HG03066 (cell line): ENCODE measurements around the gene SLC24A1.
A peak's percentile ranks its signal among the peaks of the same experiment; 100 is the strongest.

Experiments
- ATAC-seq: cut with Tn5 transposase; IDR thresholded peaks from one replicate; pipeline ENCODE4 v1.9.1; 2021; ENCODE audit warnings: low read depth; ENCODE audit not compliant: unreplicated experiment

The SLC24A1 gene

DNA sequence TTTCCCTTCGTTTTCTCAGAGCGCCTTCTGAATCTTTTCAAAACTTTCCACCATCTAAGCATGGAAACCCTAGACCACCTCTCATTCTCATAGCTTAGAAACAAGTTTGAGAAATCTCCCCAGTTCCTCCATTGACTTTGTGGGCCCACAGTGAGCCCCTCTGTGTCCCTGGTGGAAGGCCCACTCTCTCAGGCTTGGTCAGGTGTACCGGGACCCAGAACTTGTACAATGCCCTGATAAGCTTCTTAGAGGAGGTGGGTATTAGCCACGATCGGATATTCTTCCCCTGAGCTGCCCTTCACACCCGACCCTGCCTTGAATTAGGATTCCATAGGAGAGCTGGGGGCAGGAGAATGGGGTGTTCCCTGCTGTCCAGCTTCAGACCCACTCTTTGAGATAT lies at the start of gene SLC24A1:
TSS of gene SLC24A1 (plus strand) at position 301 of the 400 bp plus-strand sequence. CDS start 2,143 bp downstream, outside the sequence.
- ATAC-seq, result no peak

DNA sequence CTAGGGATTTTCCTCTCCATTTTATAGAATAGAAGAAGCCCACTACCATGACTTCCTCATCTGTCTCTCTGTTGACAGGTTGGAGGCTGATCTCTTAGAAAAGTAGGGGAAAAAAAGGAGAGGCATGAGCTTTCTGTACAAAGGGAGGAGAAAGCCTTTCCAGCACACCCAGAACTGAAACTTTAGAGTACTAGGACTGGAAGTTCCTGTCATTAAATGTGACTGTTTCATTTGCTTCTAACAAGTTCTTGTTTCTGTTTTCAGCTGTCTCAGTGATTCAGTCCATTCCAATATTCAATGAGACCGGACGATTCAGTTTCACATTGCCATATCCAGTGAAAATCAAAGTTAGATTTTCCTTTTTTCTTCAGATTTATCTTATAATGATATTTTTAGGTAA lies 49.8 kb upstream of the SLC24A1 start:
- ATAC-seq, result no peak

GRCh38 chr15:65576664-65577063 lies 45.1 kb upstream of the SLC24A1 start:
- no peak for ATAC-seq

DNA sequence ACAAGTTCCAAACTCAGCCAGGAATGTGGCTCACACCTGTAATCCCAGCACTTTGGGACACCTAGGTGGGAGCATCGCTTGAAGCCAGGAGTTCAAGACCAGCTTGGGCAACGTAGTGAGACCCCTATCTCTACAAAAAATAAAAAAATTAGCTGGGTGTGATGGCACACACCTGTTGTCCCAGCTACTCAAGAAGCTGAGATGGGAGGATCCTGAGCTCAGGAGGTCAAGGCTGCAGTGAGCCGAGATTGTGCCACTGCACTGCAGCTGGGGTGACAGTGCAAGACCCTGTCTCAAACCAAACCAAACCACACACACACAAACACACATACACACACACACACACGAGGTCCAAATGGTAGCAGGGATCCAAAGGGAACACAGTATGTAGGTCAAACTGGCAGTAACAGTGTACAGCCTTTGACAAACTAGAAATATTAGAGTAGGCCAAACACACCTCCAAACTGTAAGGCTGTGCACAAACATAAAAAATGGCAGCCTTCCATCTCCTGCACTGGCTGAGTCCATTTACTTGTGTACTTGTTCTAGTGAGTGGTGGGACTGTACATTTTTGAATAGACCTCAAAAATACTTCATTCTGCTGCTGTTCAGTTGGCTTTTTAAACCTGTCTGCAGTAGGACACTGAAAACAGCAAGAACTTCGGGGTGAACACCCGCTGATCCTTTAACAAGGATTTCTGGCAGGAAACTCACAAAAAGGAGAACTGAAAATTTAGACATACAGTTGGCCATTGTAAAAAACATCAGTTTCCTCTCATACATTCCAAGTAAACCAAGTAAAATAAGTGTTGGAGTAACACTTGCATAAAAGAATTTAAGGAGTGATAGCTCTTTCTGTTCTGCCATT lies 44.4 kb upstream of the SLC24A1 start:
- ATAC-seq, result no peak

GRCh38 chr15:65578904-65579728 lies 42.6 kb upstream of the SLC24A1 start:
- ATAC-seq, result no peak

- ATAC-seq, result no peak
Measured at GRCh38 chr15:65579762-65580161, 42.0 kb upstream of the SLC24A1 start.

- no peak for ATAC-seq
Measured at GRCh38 chr15:65580287-65580686, 41.5 kb upstream of the SLC24A1 start.

DNA sequence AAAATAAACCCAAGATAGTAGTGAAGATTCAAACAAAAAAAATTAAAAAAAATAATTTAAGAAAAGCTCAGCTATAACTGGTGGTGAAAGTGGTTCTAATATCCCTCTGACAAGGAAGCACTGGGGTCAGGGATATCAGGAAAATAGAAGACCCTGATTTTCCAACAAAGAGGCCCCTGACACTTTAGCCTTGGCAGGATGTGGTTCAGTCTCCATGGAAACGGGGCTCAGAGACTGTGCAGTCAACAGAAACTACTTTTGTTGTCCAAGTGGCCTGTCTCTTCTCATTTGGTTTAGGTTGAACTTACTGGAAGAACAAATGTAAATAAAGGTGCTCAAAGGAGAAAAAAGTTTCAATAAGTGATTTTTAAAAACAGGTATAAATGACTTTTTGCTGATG lies 38.0 kb upstream of the SLC24A1 start:
- no peak for ATAC-seq

DNA sequence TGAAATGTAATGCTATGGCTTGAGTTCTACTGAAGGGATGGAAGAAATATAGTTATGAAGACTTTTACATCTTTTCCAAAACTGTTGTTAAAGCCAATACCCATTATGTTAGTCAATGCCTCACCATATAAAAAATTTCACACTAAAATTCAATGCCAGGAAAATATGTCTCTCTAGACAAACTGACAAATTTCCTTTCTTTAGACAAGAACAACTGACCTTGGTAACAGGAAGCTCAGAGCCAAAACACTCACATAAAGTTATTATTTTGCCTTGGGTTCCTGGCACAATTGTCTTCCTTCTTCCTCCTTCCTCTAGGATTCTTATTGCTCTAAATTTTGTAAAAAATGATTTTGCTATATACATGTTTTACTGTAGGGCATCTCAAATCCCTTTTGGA lies 37.5 kb upstream of the SLC24A1 start:
- ATAC-seq, result no peak

GRCh38 chr15:65587094-65587493 lies 34.6 kb upstream of the SLC24A1 start:
- ATAC-seq, result no peak

- ATAC-seq, result no peak
Measured at GRCh38 chr15:65595960-65596359, 25.8 kb upstream of the SLC24A1 start.

DNA sequence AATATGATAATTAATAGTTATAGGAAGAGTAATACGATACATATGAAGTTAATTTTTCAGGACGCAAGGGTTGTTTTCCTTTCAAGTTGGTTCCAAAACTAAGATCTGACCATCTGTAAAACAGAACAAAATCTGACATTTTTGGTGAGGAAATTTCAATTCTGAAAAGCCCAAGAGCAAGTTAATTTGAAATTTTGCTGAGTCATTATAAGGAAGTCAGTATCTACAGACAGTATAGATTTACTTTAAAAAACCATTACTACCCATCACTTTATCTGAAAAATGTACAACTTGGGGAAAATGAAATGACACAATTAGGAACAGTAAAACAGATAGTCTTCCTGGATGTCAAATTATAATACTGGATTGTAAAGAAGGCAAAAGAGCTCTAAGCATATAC lies 23.3 kb upstream of the SLC24A1 start:
- ATAC-seq, result no peak

DNA sequence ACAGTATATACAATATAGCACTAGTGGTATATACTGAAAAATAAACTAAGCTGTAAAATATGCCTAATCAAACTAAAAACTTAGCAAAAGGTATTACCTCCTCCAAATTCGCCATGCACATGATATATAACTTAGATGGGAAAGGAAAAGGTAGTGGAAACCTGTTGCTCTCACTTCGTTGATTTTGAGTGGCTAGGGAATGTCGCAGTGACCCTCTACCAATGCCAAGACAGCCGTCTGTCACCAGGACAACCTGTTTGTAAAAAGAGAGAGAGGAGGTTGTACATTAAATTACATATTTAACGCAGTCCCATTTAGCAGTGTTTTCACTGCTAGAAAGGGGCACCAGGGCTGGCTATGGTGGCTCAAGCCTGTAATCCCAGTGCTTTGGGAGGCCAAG lies 22.1 kb upstream of the SLC24A1 start:
- ATAC-seq, result no peak

- ATAC-seq, result no peak
Measured at GRCh38 chr15:65603134-65603533, 18.6 kb upstream of the SLC24A1 start.

GRCh38 chr15:65603559-65603958 lies 18.2 kb upstream of the SLC24A1 start:
- ATAC-seq, result no peak

DNA sequence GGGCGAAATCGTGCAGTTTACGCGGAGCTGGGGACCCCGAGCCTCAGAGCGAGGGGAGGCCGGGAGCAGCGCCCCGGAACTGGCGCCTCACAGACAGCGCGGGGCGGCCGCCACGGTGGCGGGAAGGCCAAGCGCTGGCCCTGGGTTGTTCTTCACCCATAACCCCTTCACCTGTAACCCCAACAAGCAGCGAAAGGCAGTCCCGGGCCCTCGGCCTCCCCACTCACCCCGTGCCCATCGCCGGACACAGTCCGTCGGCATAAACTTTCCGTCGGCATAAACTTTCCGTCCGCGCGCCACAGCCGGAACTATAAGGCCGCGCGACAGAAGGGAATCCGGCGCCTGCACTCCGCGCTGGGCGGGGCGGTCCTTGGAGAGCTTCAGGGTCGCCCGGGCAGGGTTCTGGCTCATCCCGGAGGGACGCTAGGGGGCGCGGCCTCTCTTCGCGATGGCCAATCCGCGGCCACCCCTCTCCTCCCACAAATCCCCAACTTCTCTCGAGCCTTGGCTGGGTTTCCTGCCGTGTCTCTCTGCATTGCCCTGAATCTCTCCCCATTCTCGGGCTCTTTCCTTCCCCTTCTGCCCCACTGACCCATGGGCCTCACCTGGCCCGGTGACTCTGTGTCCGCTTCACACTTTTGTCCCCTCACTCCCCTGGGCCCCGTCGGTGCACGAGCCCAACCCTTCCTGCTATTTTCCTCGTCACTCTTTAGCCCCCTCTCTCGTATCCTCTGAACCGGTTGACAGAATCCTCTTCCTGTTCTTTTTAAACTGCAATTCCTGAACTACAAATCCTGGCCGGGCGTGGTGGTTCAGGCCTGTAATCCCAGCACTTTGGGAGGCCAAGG lies 10.6 kb upstream of the SLC24A1 start, which contains the start of gene INTS14:
TSS of gene INTS14 (minus strand) at position 261 of the 848 bp plus-strand sequence. CDS start 3,751 bp downstream, outside the sequence.
- peak; percentile 92 for ATAC-seq

DNA sequence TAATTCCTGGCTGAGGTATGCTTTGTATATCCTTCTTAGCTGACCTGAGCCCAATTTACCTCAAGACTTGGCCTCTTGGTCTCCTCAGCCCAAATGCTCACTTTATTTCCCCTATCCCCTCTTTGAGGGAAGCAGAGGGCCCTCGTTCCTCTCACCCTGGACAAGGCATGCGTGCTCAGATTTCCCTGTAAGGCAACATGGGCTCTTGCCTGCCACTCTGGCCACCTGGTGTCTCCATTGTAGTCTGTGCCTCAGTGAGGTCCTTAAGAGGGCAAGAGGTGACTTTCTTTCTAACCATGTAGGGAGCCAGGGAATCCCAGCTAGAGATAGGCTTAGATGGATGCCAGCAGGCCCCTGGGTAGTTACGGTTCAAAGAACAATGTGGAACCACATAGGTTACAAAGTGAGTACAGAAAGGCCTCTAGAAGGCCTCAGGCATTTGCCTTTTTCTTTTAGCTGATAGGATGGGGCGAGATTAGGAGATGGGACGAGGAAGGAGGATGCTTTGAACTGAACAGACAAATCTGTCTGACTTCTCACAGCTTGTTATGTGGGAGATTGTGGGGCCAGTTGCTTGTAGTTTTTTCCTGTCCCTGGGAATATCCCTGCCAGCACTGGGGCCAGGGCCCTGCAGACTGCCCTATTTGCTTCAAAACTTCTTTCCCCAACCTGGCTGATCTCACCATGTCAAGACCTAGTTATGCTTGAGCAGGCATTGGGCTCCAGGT lies 9.7 kb upstream of the SLC24A1 start:
- no peak for ATAC-seq

DNA sequence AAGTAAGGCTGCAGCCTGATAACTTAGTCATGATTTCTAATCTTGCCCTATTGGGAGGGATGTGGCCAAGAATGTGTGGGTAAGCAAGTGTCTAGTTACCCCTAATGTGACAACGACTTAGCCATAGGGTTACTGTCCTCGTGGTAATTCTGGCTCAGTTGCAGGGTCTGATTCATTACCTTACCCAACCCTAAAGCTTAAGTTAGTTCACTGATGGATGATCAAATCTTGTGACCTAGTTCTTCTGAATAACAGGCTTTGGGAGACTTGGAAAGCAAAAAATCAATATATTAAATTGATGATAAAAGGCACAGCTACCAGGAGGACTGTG lies 9.2 kb upstream of the SLC24A1 start:
- no peak for ATAC-seq

DNA sequence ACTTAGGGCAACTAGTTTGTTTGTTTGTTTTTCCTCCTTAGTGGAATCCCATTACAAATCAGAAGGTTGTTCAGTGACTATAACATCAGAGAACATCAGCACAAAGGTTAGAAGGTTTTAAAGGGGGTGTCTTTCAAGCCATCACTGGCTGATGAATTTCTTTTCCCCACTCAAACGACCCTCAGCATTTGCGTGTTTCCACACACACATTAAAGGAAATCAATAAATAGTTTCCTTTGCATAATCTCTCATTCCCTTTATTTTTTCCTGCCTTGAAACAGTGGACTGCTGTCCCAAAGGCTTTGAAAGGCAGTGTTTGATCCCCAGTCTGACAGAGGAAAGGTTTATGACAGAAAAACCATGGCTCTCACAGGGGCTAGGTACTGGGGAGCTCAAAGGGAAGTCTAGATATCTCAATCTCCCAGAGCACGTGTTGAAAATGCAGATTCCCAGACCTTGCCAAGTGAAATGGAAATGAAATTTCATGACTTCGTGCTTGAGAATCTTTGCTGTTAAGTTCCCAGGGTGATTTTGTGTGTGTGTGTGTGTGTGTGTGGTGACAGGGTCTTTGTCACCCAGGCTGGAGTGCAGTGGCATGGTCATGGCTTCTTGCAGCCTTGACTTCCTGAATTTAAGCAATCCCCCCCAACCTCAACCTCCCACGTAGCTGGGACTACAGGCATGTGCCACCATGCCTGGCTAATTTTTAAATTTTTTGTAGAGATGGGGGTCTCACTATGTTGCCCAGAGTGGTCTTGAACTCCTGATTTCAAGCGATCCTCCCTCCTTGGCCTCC lies 8.6 kb upstream of the SLC24A1 start:
- no peak for ATAC-seq
